ENCODE results near the gene MGAT4C. TPM values are rescaled to one million over a fixed set of nuclear protein-coding genes. Genes with fewer than 3 reads are reported as not detected.

The MGAT4C gene
- total RNA-seq, 1 experiment from 2014 or later, result 10.3 TPM

DNA sequence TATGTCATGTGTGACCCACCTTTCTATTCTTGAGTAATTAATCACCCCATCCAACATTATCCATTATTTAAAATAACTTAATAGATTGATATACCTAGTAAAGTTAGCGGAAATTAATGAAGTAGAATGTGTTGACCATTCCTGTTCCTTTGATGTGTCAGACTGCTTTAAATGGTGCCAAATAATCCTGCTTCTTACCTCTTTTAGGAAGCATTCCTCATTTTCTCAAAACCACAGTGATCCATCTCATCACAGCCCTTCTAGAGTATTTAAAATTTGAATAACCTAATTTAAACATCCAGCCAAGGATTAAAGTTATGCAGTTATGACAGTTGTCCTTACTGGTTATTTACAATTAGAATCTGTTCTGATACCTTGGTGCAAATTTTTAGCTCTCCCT is 6.9 kb downstream of the MGAT4C start:
- Histone ChIP-seq H3K27ac (ENCODE audit: low read depth, low read length, poor library complexity, severe bottlenecking) (peak overlapping the region; percentile 98), H3K36me3 (ENCODE audit: insufficient read depth, low read length, poor library complexity, severe bottlenecking) (no peaks in the 10 kb centered on the region), H3K27me3 (replicated peaks; ENCODE audit: insufficient read depth, low read depth, low read length, poor library complexity) (no peaks in the 10 kb centered on the region), H3K9me3 (ENCODE audit: low read depth, low read length, poor library complexity, severe bottlenecking) (no peaks in the 10 kb centered on the region), H3K4me1 (ENCODE audit: insufficient read depth, low read length, poor library complexity, severe bottlenecking) (peaks cover 63% of the 10 kb centered on the region), H3K4me3 (ENCODE audit: low read depth, low read length, poor library complexity, severe bottlenecking) (no peak overlapping the region)
- POLR2A ChIA-PET (ENCODE audit: low non-redundant PET), result no interaction called here
- CTCF ChIA-PET, result no interaction called here
- intact Hi-C loops (cut with micrococcal nuclease; ENCODE audit: unreplicated experiment), result loop anchor here (5.0 to 10.0 kb wide), 3 partner anchors 62 to 892 kb away; no protein-coding TSS in a partner anchor
- DNase-seq (ENCODE audit: low spot score), result no peak
- TF ChIP-seq EZH2 (IDR thresholded peaks at IDR 0.05; ENCODE audit: borderline replicate concordance, low read depth, low read length, poor library complexity, severe bottlenecking), result no peak
- TF ChIP-seq, protein P1, sequence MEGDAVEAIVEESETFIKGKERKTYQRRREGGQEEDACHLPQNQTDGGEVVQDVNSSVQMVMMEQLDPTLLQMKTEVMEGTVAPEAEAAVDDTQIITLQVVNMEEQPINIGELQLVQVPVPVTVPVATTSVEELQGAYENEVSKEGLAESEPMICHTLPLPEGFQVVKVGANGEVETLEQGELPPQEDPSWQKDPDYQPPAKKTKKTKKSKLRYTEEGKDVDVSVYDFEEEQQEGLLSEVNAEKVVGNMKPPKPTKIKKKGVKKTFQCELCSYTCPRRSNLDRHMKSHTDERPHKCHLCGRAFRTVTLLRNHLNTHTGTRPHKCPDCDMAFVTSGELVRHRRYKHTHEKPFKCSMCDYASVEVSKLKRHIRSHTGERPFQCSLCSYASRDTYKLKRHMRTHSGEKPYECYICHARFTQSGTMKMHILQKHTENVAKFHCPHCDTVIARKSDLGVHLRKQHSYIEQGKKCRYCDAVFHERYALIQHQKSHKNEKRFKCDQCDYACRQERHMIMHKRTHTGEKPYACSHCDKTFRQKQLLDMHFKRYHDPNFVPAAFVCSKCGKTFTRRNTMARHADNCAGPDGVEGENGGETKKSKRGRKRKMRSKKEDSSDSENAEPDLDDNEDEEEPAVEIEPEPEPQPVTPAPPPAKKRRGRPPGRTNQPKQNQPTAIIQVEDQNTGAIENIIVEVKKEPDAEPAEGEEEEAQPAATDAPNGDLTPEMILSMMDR (conservative IDR thresholded peaks at IDR 0.05; ENCODE audit: low read depth, low read length), result no peak
- BruUV-seq (replicated peaks), result no TSS peak

DNA sequence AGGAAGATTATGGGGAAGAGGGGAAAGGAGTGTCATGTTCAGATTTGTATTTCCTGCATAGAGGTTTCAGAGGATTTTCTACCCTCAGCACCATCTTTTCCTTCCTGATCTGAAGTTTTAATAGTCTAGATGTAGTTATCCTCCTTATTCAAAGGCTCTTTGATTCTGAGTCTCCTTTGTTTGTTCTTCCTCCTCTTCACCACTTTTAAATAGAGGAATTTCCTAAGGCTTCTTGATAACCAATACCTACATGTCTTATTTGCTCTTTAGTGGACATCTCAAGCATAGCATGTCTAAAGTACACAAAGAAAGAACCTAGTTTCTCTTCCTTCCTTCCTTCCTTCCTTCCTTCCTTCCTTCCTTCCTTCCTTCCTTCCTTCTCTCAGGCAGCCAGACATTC is 8.3 kb downstream of the MGAT4C start:
- intact Hi-C loops (cut with micrococcal nuclease; ENCODE audit: unreplicated experiment), result loop anchor here (2.0 to 10.0 kb wide), 4 partner anchors 61 to 891 kb away; no protein-coding TSS in a partner anchor
- no TSS peak for BruUV-seq (replicated peaks)
- no peaks in the 10 kb centered on the region for H3K9me3 ChIP-seq (ENCODE audit: low read depth, low read length, poor library complexity, severe bottlenecking)
- TF ChIP-seq, protein P1 (conservative IDR thresholded peaks at IDR 0.05; ENCODE audit: low read depth, low read length), result no peak
- TF ChIP-seq EZH2 (IDR thresholded peaks at IDR 0.05; ENCODE audit: borderline replicate concordance, low read depth, low read length, poor library complexity, severe bottlenecking), result no peak
- no peak overlapping the region for H3K4me3 ChIP-seq (ENCODE audit: low read depth, low read length, poor library complexity, severe bottlenecking)
- H3K36me3 ChIP-seq (ENCODE audit: insufficient read depth, low read length, poor library complexity, severe bottlenecking), result no peaks in the 10 kb centered on the region
- ChIA-PET CTCF (no interaction called here), POLR2A (ENCODE audit: low non-redundant PET) (no interaction called here)
- H3K27me3 ChIP-seq (replicated peaks; ENCODE audit: insufficient read depth, low read depth, low read length, poor library complexity), result no peaks in the 10 kb centered on the region
- H3K27ac ChIP-seq (ENCODE audit: low read depth, low read length, poor library complexity, severe bottlenecking), result peak overlapping the region; percentile 98
- DNase-seq (ENCODE audit: low spot score), result peak; percentile 95
- H3K4me1 ChIP-seq (ENCODE audit: insufficient read depth, low read length, poor library complexity, severe bottlenecking), result peaks cover 73% of the 10 kb centered on the region

DNA sequence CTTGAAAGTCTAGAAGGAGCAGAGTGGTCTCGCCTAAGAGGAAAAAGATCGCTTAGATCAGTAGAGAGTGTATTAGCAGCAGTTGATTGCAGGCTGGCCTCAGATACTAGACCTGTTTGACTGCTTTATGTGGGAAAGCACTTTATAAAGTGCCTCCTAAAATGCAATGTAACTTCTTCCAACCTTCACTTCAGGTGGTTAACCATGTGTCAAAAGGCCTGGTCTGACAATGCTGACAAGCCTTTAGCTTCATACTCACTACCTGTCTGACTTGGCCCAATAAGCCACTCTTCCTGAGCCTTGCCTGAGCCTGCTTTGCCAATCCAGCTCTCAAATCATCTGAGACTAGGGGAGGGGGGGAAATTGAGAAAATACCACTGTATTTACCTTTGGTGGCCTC is 14.6 kb downstream of the MGAT4C start:
- no TSS peak for BruUV-seq (replicated peaks)
- POLR2A ChIA-PET (ENCODE audit: low non-redundant PET), result interaction anchor here (0.7 kb wide), 1 partner anchor 1033 kb away, joined by 3 read pairs; no protein-coding TSS in a partner anchor

More for the DNA sequence above, 14.6 kb downstream of the MGAT4C start:
- CTCF ChIA-PET, result no interaction called here
- Histone ChIP-seq H3K4me3 (ENCODE audit: low read depth, low read length, poor library complexity, severe bottlenecking) (no peak overlapping the region), H3K9me3 (ENCODE audit: low read depth, low read length, poor library complexity, severe bottlenecking) (no peaks in the 10 kb centered on the region), H3K36me3 (ENCODE audit: insufficient read depth, low read length, poor library complexity, severe bottlenecking) (no peaks in the 10 kb centered on the region), H3K27me3 (replicated peaks; ENCODE audit: insufficient read depth, low read depth, low read length, poor library complexity) (no peaks in the 10 kb centered on the region), H3K4me1 (ENCODE audit: insufficient read depth, low read length, poor library complexity, severe bottlenecking) (peaks cover 51% of the 10 kb centered on the region), H3K27ac (ENCODE audit: low read depth, low read length, poor library complexity, severe bottlenecking) (peak overlapping the region; percentile 28)
- intact Hi-C loops (cut with micrococcal nuclease; ENCODE audit: unreplicated experiment), result loop anchor here (10.0 kb wide), 1 partner anchor 147 kb away; no protein-coding TSS in a partner anchor
- TF ChIP-seq, protein P1 (conservative IDR thresholded peaks at IDR 0.05; ENCODE audit: low read depth, low read length), result no peak
- no peak for TF ChIP-seq EZH2 (IDR thresholded peaks at IDR 0.05; ENCODE audit: borderline replicate concordance, low read depth, low read length, poor library complexity, severe bottlenecking)
- no peak for DNase-seq (ENCODE audit: low spot score)
